A549 (cell line): ENCODE measurements around the gene MROH9.

Source experiments
- BHLHE40 ChIP-seq: IDR thresholded peaks from 2 replicates; pipeline ENCODE4 v1.6.1; 2012; ENCODE audit warnings: low read depth, low read length, inconsistent platforms
- CTCF ChIP-seq: fragments of >200 bp; sonication (Bioruptor Twin); formaldehyde crosslinking; IDR thresholded peaks from 3 replicates; pipeline ENCODE4 v1.5.1; 2016
- JUNB ChIP-seq: fragments of >200 bp; sonication (Bioruptor Twin); formaldehyde crosslinking; IDR thresholded peaks from 2 replicates; pipeline ENCODE4 v1.6.1; 2016
- MAX ChIP-seq: IDR thresholded peaks from 2 replicates; pipeline ENCODE4 v1.6.1; 2012
- NFE2L2 ChIP-seq: fragments of 150-350 bp; conservative IDR thresholded peaks from 2 replicates; pipeline ENCODE4 v1.6.1; 2014; ENCODE audit warnings: low read length
- POLR2A ChIP-seq: IDR thresholded peaks from 2 replicates; pipeline ENCODE4 v1.6.1; 2012; ENCODE audit warnings: mild to moderate bottlenecking, low read length
- USF2 ChIP-seq: fragments of 450-650 bp; IDR thresholded peaks from 2 replicates; pipeline ENCODE4 v1.6.1; 2014; ENCODE audit warnings: antibody characterized with exemption

GRCh38 chr1:171081314-171081753 lies 146.0 kb downstream of the MROH9 start:
- peak; percentile 24; the same call in 2 of the 3 replicates for TF ChIP-seq CTCF
- TF ChIP-seq NFE2L2 = no peak
- no peak for TF ChIP-seq BHLHE40
- TF ChIP-seq JUNB = no peak
- TF ChIP-seq POLR2A = no peak
- no peak for TF ChIP-seq USF2
- TF ChIP-seq MAX = no peak
